ENCODE measurements around the gene VAMP1.

GRCh38 chr12:6472491-6472890, 2.0 kb upstream of the VAMP1 start:
- TF ChIP-seq CTCF (IDR thresholded peaks at IDR 0.05) = no peak
- no peak for TF ChIP-seq POLR2A (IDR thresholded peaks at IDR 0.05)

All from lower leg skin (tissue), 3 donors.